ENCODE measurements around the gene ZNF680.

GRCh38 chr7:64606385-64606784 is 43.5 kb upstream of the ZNF680 start:
- no peak for TF ChIP-seq EZH2 (IDR thresholded peaks at IDR 0.05; ENCODE audit: insufficient read depth, poor library complexity, severe bottlenecking)
- TF ChIP-seq EZH2phosphoT487 (IDR thresholded peaks at IDR 0.05; ENCODE audit: insufficient read depth, low read depth): no peak

Data from GM23248 (cell line).